NCI-H345 (cell line): ENCODE measurements around the gene ATN1.
A peak's percentile ranks its signal among the peaks of the same experiment; 100 is the strongest.

Experiments used
- DNase-seq: peaks from one replicate; lab custom pipeline; 2025; lab: John Stamatoyannopoulos, UW

Gene ATN1

GRCh38 chr12:6957741-6958608, 30.2 kb downstream of the ATN1 start:
- no peak for DNase-seq

- no peak for DNase-seq
These were observed 30.9 kb downstream of the ATN1 start for GRCh38 chr12:6958609-6959057.

- DNase-seq: no peak
These were observed 31.5 kb downstream of the ATN1 start for GRCh38 chr12:6959058-6959804.

GRCh38 chr12:6959805-6960592, 32.2 kb downstream of the ATN1 start:
- no peak for DNase-seq

- DNase-seq: no peak
These were observed 33.0 kb downstream of the ATN1 start for GRCh38 chr12:6960593-6961277.

GRCh38 chr12:6961278-6961694, 33.5 kb downstream of the ATN1 start:
- DNase-seq: no peak

- DNase-seq: peak; percentile 90
These were observed 34.0 kb downstream of the ATN1 start for GRCh38 chr12:6961695-6962284.

- DNase-seq: peak; percentile 90
These were observed 34.7 kb downstream of the ATN1 start for GRCh38 chr12:6962285-6963015.

GRCh38 chr12:6963016-6963731, 35.4 kb downstream of the ATN1 start:
- DNase-seq: peak; percentile 93

GRCh38 chr12:6963791-6964413, 36.1 kb downstream of the ATN1 start:
- DNase-seq: peak; percentile 67

GRCh38 chr12:6964605-6965025, 36.9 kb downstream of the ATN1 start:
- no peak for DNase-seq

- DNase-seq: peak; percentile 88
These were observed 37.4 kb downstream of the ATN1 start for GRCh38 chr12:6965026-6965661.

GRCh38 chr12:6965714-6966113, 38.0 kb downstream of the ATN1 start:
- DNase-seq: no peak

GRCh38 chr12:6966351-6966750, 38.6 kb downstream of the ATN1 start:
- DNase-seq: no peak

- no peak for DNase-seq
These were observed 39.9 kb downstream of the ATN1 start for GRCh38 chr12:6967651-6968100.

GRCh38 chr12:6968426-6968825, 40.7 kb downstream of the ATN1 start:
- no peak for DNase-seq

- DNase-seq: no peak
These were observed 42.4 kb downstream of the ATN1 start for GRCh38 chr12:6970096-6970527.

- no peak for DNase-seq
These were observed 46.4 kb downstream of the ATN1 start for GRCh38 chr12:6974180-6974579.
